CD14-positive monocyte (primary cell): Measurements from ENCODE around the gene HACD4. TPM values are rescaled to one million over a fixed set of nuclear protein-coding genes. Genes with fewer than 3 reads are reported as not detected.

Experiments used
- DNase-seq, 3 donors: peaks; one replicate each; pipeline ENCODE4 v3.0.0-alpha.2; 2011 to 2022
- H2AFZ ChIP-seq: 2 replicates; pipeline ENCODE4 v1.6.0; 2012; ENCODE audit warnings: mild to moderate bottlenecking, low read depth, low read length, inconsistent platforms; ENCODE audit not compliant: insufficient read depth, poor library complexity, severe bottlenecking
- H3K27ac ChIP-seq, 2 donors: 1 replicate in 1 of 2; 2 replicates in 1 of 2; pipeline ENCODE4 v1.5.1; 2012 to 2013; ENCODE audit warnings: low read length in 2 of 2, control low read depth in 1 of 2, inconsistent platforms in 1 of 2, low read depth in 1 of 2, mild to moderate bottlenecking in 1 of 2
- H3K27me3 ChIP-seq, 2 donors: one replicate each; pipeline versions ENCODE4 v1.6.0 to v1.6.1; 2011 to 2013; ENCODE audit warnings: low read length in 2 of 2; ENCODE audit not compliant: control insufficient read depth in 2 of 2, insufficient read depth in 2 of 2
- H3K36me3 ChIP-seq, 2 donors: replicated peaks in 1 of 2; 1 replicate in 1 of 2; 2 replicates in 1 of 2; pipeline versions ENCODE4 v1.5.1 to v1.6.1; 2012 to 2013; ENCODE audit warnings: low read length in 2 of 2, control low read depth in 1 of 2, inconsistent platforms in 1 of 2, mild to moderate bottlenecking in 1 of 2; ENCODE audit not compliant: insufficient read depth in 2 of 2, control insufficient read depth in 1 of 2
- H3K4me1 ChIP-seq, 2 donors: 1 replicate in 1 of 2; 2 replicates in 1 of 2; pipeline versions ENCODE4 v1.5.1 to v1.6.1; 2012 to 2013; ENCODE audit warnings: low read length in 2 of 2, control low read depth in 1 of 2, inconsistent platforms in 1 of 2, mild to moderate bottlenecking in 1 of 2, moderate library complexity in 1 of 2; ENCODE audit not compliant: insufficient read depth in 2 of 2, control insufficient read depth in 1 of 2
- H3K4me2 ChIP-seq: replicated peaks from 2 replicates; pipeline ENCODE3; 2012; ENCODE audit warnings: low read length, moderate library complexity, mild to moderate bottlenecking; ENCODE audit not compliant: poor library complexity, severe bottlenecking; ENCODE audit errors: extremely low read depth
- H3K4me3 ChIP-seq, 3 experiments: fragments of 200-600 bp in 1 of 3; sonication (generic) in 1 of 3; replicated peaks in 1 of 3; 1 replicate in 2 of 3; 2 replicates in 1 of 3; pipeline ENCODE4 v1.5.1; 2011 to 2013; ENCODE audit warnings: low read length in 3 of 3, mild to moderate bottlenecking in 3 of 3, control low read depth in 2 of 3, low read depth in 2 of 3, inconsistent platforms in 1 of 3, moderate library complexity in 1 of 3
- H3K79me2 ChIP-seq: 2 replicates; pipeline ENCODE4 v1.6.0; 2012; ENCODE audit warnings: mild to moderate bottlenecking, control low read depth, inconsistent platforms, low read length, moderate library complexity; ENCODE audit not compliant: insufficient read depth
- H3K9ac ChIP-seq: 2 replicates; pipeline ENCODE4 v1.6.0; 2017; ENCODE audit warnings: low read length, mild to moderate bottlenecking; ENCODE audit not compliant: insufficient read depth, poor library complexity, severe bottlenecking
- H3K9me3 ChIP-seq, 2 donors: replicated peaks in 1 of 2; 1 replicate in 1 of 2; 2 replicates in 1 of 2; pipeline versions ENCODE4 v1.5.1 to v1.6.1; 2012 to 2013; ENCODE audit warnings: low read length in 2 of 2, control low read depth in 1 of 2; ENCODE audit not compliant: control insufficient read depth in 1 of 2, insufficient read depth in 1 of 2
- H4K20me1 ChIP-seq: 2 replicates; pipeline ENCODE4 v1.6.0; 2012; ENCODE audit warnings: mild to moderate bottlenecking, low read length, control low read depth, moderate library complexity; ENCODE audit not compliant: insufficient read depth
- H3K27ac Mint-ChIP-seq, 7 donors: one replicate each; pipeline ENCODE4 v1.8.0; 2020; ENCODE audit warnings: mild to moderate bottlenecking in 7 of 7, mixed read lengths in 7 of 7, moderate library complexity in 6 of 7, inconsistent platforms in 2 of 7
- H3K27me3 Mint-ChIP-seq, 3 donors: one replicate each; pipeline ENCODE4 v1.8.0; 2021 to 2022; ENCODE audit warnings: low read depth in 3 of 3, mild to moderate bottlenecking in 3 of 3, mixed read lengths in 3 of 3, moderate library complexity in 3 of 3, inconsistent platforms in 1 of 3
- H3K36me3 Mint-ChIP-seq, 2 donors: one replicate each; pipeline ENCODE4 v1.8.0; 2020; ENCODE audit warnings: mixed read lengths in 2 of 2, inconsistent platforms in 1 of 2, mild to moderate bottlenecking in 1 of 2
- H3K4me1 Mint-ChIP-seq: one replicate; pipeline ENCODE4 v1.8.0; 2020; ENCODE audit warnings: mild to moderate bottlenecking, mixed read lengths
- H3K4me3 Mint-ChIP-seq, 2 donors: one replicate each; pipeline ENCODE4 v1.8.0; 2020; ENCODE audit warnings: mild to moderate bottlenecking in 2 of 2, mixed read lengths in 2 of 2, moderate library complexity in 1 of 2
- H3K9me3 Mint-ChIP-seq, 7 donors: one replicate each; pipeline ENCODE4 v1.8.0; 2020 to 2022; ENCODE audit warnings: mixed read lengths in 7 of 7, mild to moderate bottlenecking in 6 of 7, moderate library complexity in 6 of 7, inconsistent platforms in 2 of 7
- WGBS: methylation state at CpG from one replicate; pipeline ENCODE4 v1.1.5; 2013; ENCODE audit warnings: missing lambda C conversion rate; ENCODE audit not compliant: insufficient coverage; 5-methylcytosine and 5-hydroxymethylcytosine counted together
- intact Hi-C, 2 donors: fragments of 100-400 bp; cut with micrococcal nuclease; formaldehyde crosslinking; loops; one replicate each; pipeline versions ENCODE4 v1.15.0 to v1.15.1; 2023
- polyA plus RNA-seq, 3 donors: library from polyadenylated mRNA; depleted of rRNA in 1 of 3; unstranded in 2 of 3; stranded (reverse) in 1 of 3; fragments of 300-500 nt in 2 of 3; fragments of >200 nt in 1 of 3; fragmentation: Illumina TruSeq in 2 of 3; gene quantifications; 1 replicate in 2 of 3; 2 replicates in 1 of 3; pipeline ENCODE4 v1.2.3, GENCODE V29; 2012 to 2021
- TF ChIP-seq, protein P1 (sequence below): fragments of 200-600 bp; IDR thresholded peaks from one replicate; pipeline ENCODE4 v1.8.0; 2022; ENCODE audit warnings: antibody characterized with exemption, mild to moderate bottlenecking

The HACD4 gene
- polyA plus RNA-seq, 3 donors = 23.9 to 28.7 (median 27.5) TPM

DNA sequence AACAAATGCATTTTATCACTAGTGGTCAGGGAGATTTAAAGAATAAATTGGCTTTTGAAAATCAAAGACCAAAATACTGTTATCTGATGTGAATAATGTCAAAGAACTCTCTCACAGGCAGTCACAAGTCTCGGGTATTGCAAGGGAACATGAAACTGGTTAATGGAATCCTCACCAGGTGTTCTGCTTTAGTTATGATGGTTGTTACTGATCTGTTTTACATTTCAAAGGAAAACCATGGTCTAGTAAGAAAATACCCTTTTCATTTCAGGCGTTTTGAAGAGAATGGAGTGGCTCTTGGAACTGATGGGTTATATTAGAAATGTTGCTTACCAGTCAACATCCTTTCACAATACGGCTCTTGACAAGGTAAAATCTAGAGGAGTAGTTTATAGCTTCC, 43.4 kb downstream of the HACD4 start:
- Histone ChIP-seq H3K9ac (no peak overlapping the region), H2AFZ (no peak overlapping the region), H4K20me1 (no peaks in the 10 kb centered on the region), H3K27ac (peak overlapping the region in 1 of 2 donors; percentile 11), H3K4me1 (peaks cover 51 to 69% of the 10 kb centered on the region in 2 donors), H3K27me3 (no peaks in the 10 kb centered on the region), H3K9me3 (no peaks in the 10 kb centered on the region), H3K4me3 (no peak overlapping the region), H3K36me3 (no peaks in the 10 kb centered on the region), H3K79me2 (no peaks in the 10 kb centered on the region), H3K4me2 (no peak overlapping the region)
- WGBS = no CpG with 5 or more reads among the region's 3 CpGs
- intact Hi-C loops = no loop called here
- Mint-ChIP-seq H3K27ac (no peak overlapping the region), H3K27me3 (no peaks in the 10 kb centered on the region), H3K4me1 (peaks cover 50% of the 10 kb centered on the region), H3K9me3 (peaks cover 0 to 12% (median 3%) of the 10 kb centered on the region in 7 donors), H3K4me3 (no peak overlapping the region), H3K36me3 (peaks cover 2 to 6% of the 10 kb centered on the region in 2 donors)
- no peak for DNase-seq
- TF ChIP-seq, protein P1, sequence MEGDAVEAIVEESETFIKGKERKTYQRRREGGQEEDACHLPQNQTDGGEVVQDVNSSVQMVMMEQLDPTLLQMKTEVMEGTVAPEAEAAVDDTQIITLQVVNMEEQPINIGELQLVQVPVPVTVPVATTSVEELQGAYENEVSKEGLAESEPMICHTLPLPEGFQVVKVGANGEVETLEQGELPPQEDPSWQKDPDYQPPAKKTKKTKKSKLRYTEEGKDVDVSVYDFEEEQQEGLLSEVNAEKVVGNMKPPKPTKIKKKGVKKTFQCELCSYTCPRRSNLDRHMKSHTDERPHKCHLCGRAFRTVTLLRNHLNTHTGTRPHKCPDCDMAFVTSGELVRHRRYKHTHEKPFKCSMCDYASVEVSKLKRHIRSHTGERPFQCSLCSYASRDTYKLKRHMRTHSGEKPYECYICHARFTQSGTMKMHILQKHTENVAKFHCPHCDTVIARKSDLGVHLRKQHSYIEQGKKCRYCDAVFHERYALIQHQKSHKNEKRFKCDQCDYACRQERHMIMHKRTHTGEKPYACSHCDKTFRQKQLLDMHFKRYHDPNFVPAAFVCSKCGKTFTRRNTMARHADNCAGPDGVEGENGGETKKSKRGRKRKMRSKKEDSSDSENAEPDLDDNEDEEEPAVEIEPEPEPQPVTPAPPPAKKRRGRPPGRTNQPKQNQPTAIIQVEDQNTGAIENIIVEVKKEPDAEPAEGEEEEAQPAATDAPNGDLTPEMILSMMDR = no peak

DNA sequence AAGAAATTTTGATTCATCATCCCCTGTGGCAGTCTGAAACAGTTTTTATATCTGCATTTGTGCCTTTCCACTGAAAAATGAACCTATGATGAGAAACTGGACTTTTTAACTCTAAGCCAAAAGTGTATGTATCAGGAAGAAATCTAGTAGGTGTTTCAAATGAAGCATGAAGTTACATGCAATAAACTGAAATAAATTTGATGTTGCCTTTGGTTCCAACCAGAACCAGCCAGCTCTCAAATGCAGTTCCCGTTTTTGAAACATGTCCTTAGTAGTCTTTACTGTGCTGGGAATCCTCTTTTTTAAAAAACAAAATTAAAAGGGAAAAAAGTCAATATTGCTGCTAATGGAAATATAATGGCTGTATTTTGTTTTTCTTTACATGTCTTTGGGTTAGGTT, 43.9 kb downstream of the HACD4 start:
- Histone ChIP-seq H3K36me3 (no peaks in the 10 kb centered on the region), H3K27ac (peak overlapping the region in 1 of 2 donors; percentile 11), H3K4me1 (peaks cover 51 to 69% of the 10 kb centered on the region in 2 donors), H2AFZ (no peak overlapping the region), H3K4me2 (no peak overlapping the region), H3K79me2 (no peaks in the 10 kb centered on the region), H3K9me3 (no peaks in the 10 kb centered on the region), H3K27me3 (no peaks in the 10 kb centered on the region), H3K4me3 (no peak overlapping the region), H3K9ac (no peak overlapping the region), H4K20me1 (no peaks in the 10 kb centered on the region)
- H3K4me1 Mint-ChIP-seq = peaks cover 50% of the 10 kb centered on the region
- H3K4me3 Mint-ChIP-seq = no peak overlapping the region
- peaks cover 0 to 12% (median 3%) of the 10 kb centered on the region in 7 donors for H3K9me3 Mint-ChIP-seq
- TF ChIP-seq, protein P1 = no peak
- H3K27ac Mint-ChIP-seq = no peak overlapping the region
- H3K36me3 Mint-ChIP-seq = peaks cover 5 to 10% of the 10 kb centered on the region in 2 donors
- H3K27me3 Mint-ChIP-seq = no peaks in the 10 kb centered on the region
- WGBS = no CpG with 5 or more reads among the region's 1 CpG
- intact Hi-C loops = no loop called here
- no peak for DNase-seq
